ENCODE measurements around the gene DIO1.

The DIO1 gene

GRCh38 chr1:53943490-53944043 is 49.6 kb downstream of the DIO1 start:
- FAIRE-seq = no peak

- FAIRE-seq = no peak
These were observed 50.6 kb downstream of the DIO1 start for GRCh38 chr1:53944469-53945182.

- no peak for FAIRE-seq
These were observed 51.1 kb downstream of the DIO1 start for GRCh38 chr1:53945183-53945432.

GRCh38 chr1:53945433-53946251 is 51.7 kb downstream of the DIO1 start, which contains the start of gene IFT25:
TSS of gene IFT25 (minus strand) at chr1:53945699. CDS start at chr1:53940082, 5,617 bp downstream.
- FAIRE-seq = no peak

- FAIRE-seq = no peak
These were observed 52.5 kb downstream of the DIO1 start, which contains the start of gene LRRC42 for GRCh38 chr1:53946252-53947171. TSS of gene LRRC42 (plus strand) at chr1:53946350. CDS start at chr1:53952000, 5,650 bp downstream.

- no peak for FAIRE-seq
These were observed 53.4 kb downstream of the DIO1 start for GRCh38 chr1:53947172-53947907.

GRCh38 chr1:53948291-53948690 is 54.3 kb downstream of the DIO1 start:
- FAIRE-seq = no peak

GRCh38 chr1:53949023-53949990 is 55.3 kb downstream of the DIO1 start:
- FAIRE-seq = peak; percentile 73

- no peak for FAIRE-seq
These were observed 57.7 kb downstream of the DIO1 start for GRCh38 chr1:53951697-53952096.

- no peak for FAIRE-seq
These were observed 60.1 kb downstream of the DIO1 start for GRCh38 chr1:53954128-53954527.

GRCh38 chr1:53956308-53957168 is 62.6 kb downstream of the DIO1 start:
- no peak for FAIRE-seq

- no peak for FAIRE-seq
These were observed 63.3 kb downstream of the DIO1 start for GRCh38 chr1:53957194-53957818.

GRCh38 chr1:53959664-53960250 is 65.8 kb downstream of the DIO1 start:
- FAIRE-seq = peak; percentile 94
